H9 (cell line): ENCODE results near the gene F10. TPM values are rescaled to one million over a fixed set of nuclear protein-coding genes. Genes with fewer than 3 reads are reported as not detected.

Experiments used
- DNase-seq: peaks from one replicate; pipeline ENCODE4 v3.0.0-alpha.2; 2017
- H2AFZ ChIP-seq: one replicate; pipeline ENCODE4 v1.6.1; 2013; ENCODE audit warnings: mild to moderate bottlenecking, low read length, control low read depth, moderate library complexity
- H2AK5ac ChIP-seq: 2 replicates; pipeline ENCODE4 v1.6.1; 2013; ENCODE audit warnings: low read length, control low read depth, mixed read lengths; ENCODE audit not compliant: insufficient read length
- H2BK120ac ChIP-seq: one replicate; pipeline ENCODE4 v1.6.1; 2013; ENCODE audit warnings: low read depth, mild to moderate bottlenecking, low read length, control low read depth, inconsistent platforms; ENCODE audit not compliant: poor library complexity, severe bottlenecking
- H2BK12ac ChIP-seq: 2 replicates; pipeline ENCODE4 v1.6.1; 2013; ENCODE audit warnings: low read length, control low read depth, mixed read lengths, low read depth; ENCODE audit not compliant: insufficient read length
- H2BK15ac ChIP-seq: 2 replicates; pipeline ENCODE4 v1.6.1; 2013; ENCODE audit warnings: low read depth, low read length, control low read depth
- H2BK20ac ChIP-seq: one replicate; pipeline ENCODE4 v1.6.1; 2013; ENCODE audit warnings: low read depth, mild to moderate bottlenecking, low read length, control low read depth, inconsistent platforms; ENCODE audit not compliant: poor library complexity, severe bottlenecking
- H2BK5ac ChIP-seq: 2 replicates; pipeline ENCODE4 v1.6.1; 2013; ENCODE audit warnings: low read length, control low read depth, mixed read lengths; ENCODE audit not compliant: insufficient read length
- H3K14ac ChIP-seq: 2 replicates; pipeline ENCODE4 v1.6.1; 2013; ENCODE audit warnings: low read length, control low read depth; ENCODE audit not compliant: insufficient read depth
- H3K18ac ChIP-seq: 2 replicates; pipeline ENCODE4 v1.6.1; 2013; ENCODE audit warnings: low read depth, mild to moderate bottlenecking, mixed read lengths, low read length, control low read depth; ENCODE audit not compliant: insufficient read length
- H3K23ac ChIP-seq: 2 replicates; pipeline ENCODE4 v1.6.1; 2013; ENCODE audit warnings: low read length, control low read depth, mixed read lengths, low read depth; ENCODE audit not compliant: insufficient read length
- H3K23me2 ChIP-seq: 2 replicates; pipeline ENCODE4 v1.6.1; 2013; ENCODE audit warnings: low read depth, mild to moderate bottlenecking, mixed read lengths, low read length, control low read depth; ENCODE audit not compliant: insufficient read length, poor library complexity, severe bottlenecking
- H3K27ac ChIP-seq: 2 replicates; pipeline ENCODE4 v1.5.1; 2013; ENCODE audit warnings: low read length, control low read depth, mixed read lengths, low read depth; ENCODE audit not compliant: insufficient read length
- H3K27me3 ChIP-seq: 2 replicates; pipeline ENCODE4 v1.6.1; 2013; ENCODE audit warnings: low read length, control low read depth, inconsistent platforms; ENCODE audit not compliant: insufficient read depth
- H3K4ac ChIP-seq: 2 replicates; pipeline ENCODE4 v1.6.1; 2013; ENCODE audit warnings: low read depth, mild to moderate bottlenecking, control low read depth, inconsistent platforms, low read length, moderate library complexity
- H3K4me1 ChIP-seq: 2 replicates; pipeline ENCODE4 v1.6.1; 2013; ENCODE audit warnings: low read length, control low read depth, inconsistent platforms; ENCODE audit not compliant: insufficient read depth
- H3K4me2 ChIP-seq: 2 replicates; pipeline ENCODE4 v1.6.1; 2013; ENCODE audit warnings: low read length, control low read depth, mixed read lengths; ENCODE audit not compliant: insufficient read length, insufficient read depth
- H3K56ac ChIP-seq: 2 replicates; pipeline ENCODE4 v1.6.1; 2013; ENCODE audit warnings: low read depth, mild to moderate bottlenecking, mixed read lengths, low read length, control low read depth; ENCODE audit not compliant: insufficient read length
- H3K79me1 ChIP-seq: 2 replicates; pipeline ENCODE4 v1.6.1; 2013; ENCODE audit warnings: low read depth, mild to moderate bottlenecking, moderate library complexity, low read length, control low read depth, inconsistent platforms; ENCODE audit not compliant: insufficient read depth, poor library complexity, severe bottlenecking
- H3K79me2 ChIP-seq: 2 replicates; pipeline ENCODE4 v1.6.1; 2013; ENCODE audit warnings: low read length, control low read depth, inconsistent platforms; ENCODE audit not compliant: insufficient read depth
- H3K9ac ChIP-seq: 2 replicates; pipeline ENCODE4 v1.6.1; 2013; ENCODE audit warnings: low read length, control low read depth, mixed read lengths; ENCODE audit not compliant: insufficient read length; ENCODE audit errors: extremely low read depth
- H3K9me3 ChIP-seq: one replicate; pipeline ENCODE4 v1.6.1; 2013; ENCODE audit warnings: low read depth, low read length, inconsistent platforms; ENCODE audit not compliant: control insufficient read depth
- H3T11ph ChIP-seq: one replicate; pipeline ENCODE4 v1.6.1; 2013; ENCODE audit warnings: mild to moderate bottlenecking, low read length, control low read depth, inconsistent platforms
- H4K20me1 ChIP-seq: one replicate; pipeline ENCODE4 v1.6.1; 2013; ENCODE audit not compliant: control insufficient read depth, insufficient read length, insufficient read depth
- H4K5ac ChIP-seq: 2 replicates; pipeline ENCODE4 v1.6.1; 2013; ENCODE audit warnings: low read depth, mild to moderate bottlenecking, mixed read lengths, low read length, control low read depth; ENCODE audit not compliant: insufficient read length
- H4K8ac ChIP-seq: replicated peaks from 2 replicates; pipeline ENCODE4 v1.6.1; 2013; ENCODE audit warnings: low read length, control low read depth, mixed read lengths, low read depth; ENCODE audit not compliant: insufficient read length
- H4K91ac ChIP-seq: 2 replicates; pipeline ENCODE4 v1.6.1; 2013; ENCODE audit warnings: low read depth, mild to moderate bottlenecking, moderate library complexity, mixed read lengths, low read length, control low read depth; ENCODE audit not compliant: insufficient read length
- H3K27ac Mint-ChIP-seq, 3 experiments: 2 replicates in 2 of 3; 3 replicates in 1 of 3; pipeline ENCODE4 v1.8.0; 2020 to 2021; ENCODE audit warnings: mixed read lengths in 3 of 3, mild to moderate bottlenecking in 1 of 3, moderate library complexity in 1 of 3
- H3K27me3 Mint-ChIP-seq: 2 replicates; pipeline ENCODE4 v1.8.0; 2021; ENCODE audit warnings: low read depth, mild to moderate bottlenecking, moderate library complexity, mixed read lengths
- H3K36me3 Mint-ChIP-seq, 3 experiments: 2 replicates in 2 of 3; 3 replicates in 1 of 3; pipeline ENCODE4 v1.8.0; 2020 to 2021; ENCODE audit warnings: low read depth in 3 of 3, mixed read lengths in 3 of 3; ENCODE audit not compliant: insufficient read depth in 1 of 3
- H3K4me1 Mint-ChIP-seq, 2 experiments: 2 replicates each; pipeline ENCODE4 v1.8.0; 2020; ENCODE audit warnings: mixed read lengths in 2 of 2
- H3K4me3 Mint-ChIP-seq, 2 experiments: 2 replicates in 1 of 2; 3 replicates in 1 of 2; pipeline ENCODE4 v1.8.0; 2020 to 2021; ENCODE audit warnings: mild to moderate bottlenecking in 2 of 2, mixed read lengths in 2 of 2, moderate library complexity in 1 of 2
- H3K9me3 Mint-ChIP-seq, 2 experiments: 2 replicates in 1 of 2; 3 replicates in 1 of 2; pipeline ENCODE4 v1.8.0; 2020; ENCODE audit warnings: mild to moderate bottlenecking in 2 of 2, mixed read lengths in 2 of 2, moderate library complexity in 1 of 2
- CTCF ChIP-seq: fragments of 200-600 bp; sonication (generic); conservative IDR thresholded peaks from 3 replicates; pipeline ENCODE4 v1.8.0; 2021; ENCODE audit warnings: antibody characterized with exemption, mild to moderate bottlenecking
- whole genome bisulfite sequencing: extraction: QIAGEN DNeasy Blood & Tissue Kit; methylation state at CpG from one replicate; pipeline ENCODE4 v1.1.7; 2013; ENCODE audit warnings: missing lambda C conversion rate, low lambda C conversion rate, mixed read lengths; ENCODE audit not compliant: insufficient read length; ENCODE audit errors: extremely low coverage; 5-methylcytosine and 5-hydroxymethylcytosine counted together
- total RNA-seq: library from RNA; stranded (reverse); gene quantifications from 2 replicates; pipeline ENCODE4 v1.2.1, GENCODE V29; 2021

Gene F10
- total RNA-seq, 1 experiment from 2014 or later = 1.7 TPM

GRCh38 chr13:113187263-113187669, 64.7 kb downstream of the F10 start:
- Histone ChIP-seq H3K18ac (no peak overlapping the region), H3K9me3 (no peaks in the 10 kb centered on the region), H2BK20ac (no peak overlapping the region), H2AK5ac (no peak overlapping the region), H3K4me2 (no peak overlapping the region), H4K91ac (no peak overlapping the region), H3K79me2 (no peaks in the 10 kb centered on the region), H3K27me3 (no peaks in the 10 kb centered on the region), H3K79me1 (peaks cover 3% of the 10 kb centered on the region), H3K4me1 (no peaks in the 10 kb centered on the region), H2AFZ (no peak overlapping the region), H2BK120ac (no peak overlapping the region), H4K8ac (no peak overlapping the region), H2BK15ac (no peak overlapping the region), H3K23ac (no peak overlapping the region), H3K27ac (no peak overlapping the region), H4K20me1 (no peaks in the 10 kb centered on the region), H2BK5ac (no peak overlapping the region), H3K23me2 (no peaks in the 10 kb centered on the region), H2BK12ac (no peak overlapping the region), H3K14ac (no peak overlapping the region), H3T11ph (no peak overlapping the region), H3K9ac (no peak overlapping the region), H3K56ac (no peak overlapping the region), H4K5ac (no peak overlapping the region), H3K4ac (no peak overlapping the region)
- Mint-ChIP-seq H3K27me3 (no peaks in the 10 kb centered on the region; the same call in 1 of the 2 replicates), H3K4me3 (no peak overlapping the region), H3K27ac (peak overlapping the region in 1 of 3 experiments; percentile 83; a peak in 1 of 7 replicates), H3K36me3 (peaks cover 43 to 79% (median 78%) of the 10 kb centered on the region in 3 experiments), H3K9me3 (no peaks in the 10 kb centered on the region), H3K4me1 (no peaks in the 10 kb centered on the region; a peak in 1 of 4 replicates)
- no peak for TF ChIP-seq CTCF
- WGBS = no CpG with 5 or more reads among the region's 9 CpGs
- DNase-seq = no peak
